K562 (cell line): Measurements from ENCODE around the gene MALAT1. TPM values are rescaled to one million over a fixed set of nuclear protein-coding genes. Genes with fewer than 3 reads are reported as not detected.

Source experiments
- FIP1L1 ChIP-seq: fragments of 200-400 bp; formaldehyde crosslinking; IDR thresholded peaks from 2 replicates; pipeline ENCODE4 v1.6.1; 2018; ENCODE audit warnings: mild to moderate bottlenecking, low read depth, low read length; ENCODE audit not compliant: poor library complexity, severe bottlenecking
- KDM2B ChIP-seq: fragments of 250-450 bp; sonication (Bioruptor Pico); IDR thresholded peaks from 2 replicates; pipeline ENCODE4 v1.8.0; 2021; ENCODE audit warnings: mild to moderate bottlenecking, moderate library complexity
- NONO ChIP-seq, 2 experiments: fragments of 200-400 bp in 1 of 2; fragments of 450-650 bp in 1 of 2; formaldehyde crosslinking in 1 of 2; IDR thresholded peaks; 2 replicates each; pipeline ENCODE4 v1.6.1; 2017; ENCODE audit warnings: low read depth in 2 of 2, mild to moderate bottlenecking in 2 of 2, moderate library complexity in 2 of 2, low read length in 1 of 2
- TEAD2 ChIP-seq: fragments of 450-650 bp; IDR thresholded peaks from 2 replicates; pipeline ENCODE4 v1.6.1; 2016; ENCODE audit warnings: missing genetic modification characterization, control low read depth, missing compliant biosample characterization
- ZBTB17 ChIP-seq: fragments of 450-650 bp; formaldehyde crosslinking; IDR thresholded peaks from 2 replicates; pipeline ENCODE4 v1.4.0; 2020; ENCODE audit warnings: mild to moderate bottlenecking
- ZNF121 ChIP-seq: sonication (generic); formaldehyde crosslinking; conservative IDR thresholded peaks from 2 replicates; pipeline ENCODE4 v1.8.0; 2022; ENCODE audit warnings: missing genetic modification reagents
- ZNF395 ChIP-seq: fragments of 200-800 bp; sonication (Bioruptor generic); IDR thresholded peaks from 2 replicates; pipeline ENCODE4 v1.6.1; 2017; ENCODE audit warnings: missing genetic modification characterization, missing compliant biosample characterization
- ZNF551 ChIP-seq: fragments of 250-450 bp; sonication (Bioruptor Pico); IDR thresholded peaks from 2 replicates; pipeline ENCODE4 v1.5.0; 2021; ENCODE audit warnings: mild to moderate bottlenecking, moderate library complexity
- polyA plus RNA-seq, 8 experiments: library from polyadenylated mRNA; depleted of rRNA in 4 of 8; stranded (reverse) in 5 of 8; unstranded in 3 of 8; fragments of >200 nt; fragmentation: Nextera tagmentation in 2 of 8; fragmentation: Illumina TruSeq in 1 of 8; extraction: Ambion mirVana in 2 of 8; extraction: Trizol in 1 of 8; gene quantifications; 2 replicates each; pipeline versions ENCODE4 v1.2.1 to v1.2.3, GENCODE V29; 2011 to 2014; ENCODE audit warnings: inconsistent platforms in 1 of 8, missing spikeins in 1 of 8
- total RNA-seq, 7 experiments: library from RNA; depleted of rRNA in 6 of 7; stranded (reverse); fragments of >200 nt in 6 of 7; fragmentation: Illumina TruSeq in 2 of 7; extraction: Trizol in 2 of 7; gene quantifications; 2 replicates each; pipeline versions ENCODE4 v1.2.1 to v1.2.3, GENCODE V29; 2011 to 2021; ENCODE audit warnings: low replicate concordance in 1 of 7
- TF ChIP-seq, protein P1 (sequence below): fragments of 150-350 bp; IDR thresholded peaks from 2 replicates; pipeline ENCODE4 v1.6.1; 2014; ENCODE audit warnings: low read depth, mild to moderate bottlenecking, low read length, borderline replicate concordance
- TF ChIP-seq, protein P2 (sequence below): fragments of 450-650 bp; IDR thresholded peaks from 2 replicates; pipeline ENCODE4 v1.6.1; 2018; ENCODE audit not compliant: partially characterized antibody

MALAT1 gene
- total and polyA plus RNA-seq, 9 of the 15 experiments (the other 6 are each of a cell fraction or from before 2014, with no cell fraction given), result 363 to 8,715 (median 2,351) TPM

DNA sequence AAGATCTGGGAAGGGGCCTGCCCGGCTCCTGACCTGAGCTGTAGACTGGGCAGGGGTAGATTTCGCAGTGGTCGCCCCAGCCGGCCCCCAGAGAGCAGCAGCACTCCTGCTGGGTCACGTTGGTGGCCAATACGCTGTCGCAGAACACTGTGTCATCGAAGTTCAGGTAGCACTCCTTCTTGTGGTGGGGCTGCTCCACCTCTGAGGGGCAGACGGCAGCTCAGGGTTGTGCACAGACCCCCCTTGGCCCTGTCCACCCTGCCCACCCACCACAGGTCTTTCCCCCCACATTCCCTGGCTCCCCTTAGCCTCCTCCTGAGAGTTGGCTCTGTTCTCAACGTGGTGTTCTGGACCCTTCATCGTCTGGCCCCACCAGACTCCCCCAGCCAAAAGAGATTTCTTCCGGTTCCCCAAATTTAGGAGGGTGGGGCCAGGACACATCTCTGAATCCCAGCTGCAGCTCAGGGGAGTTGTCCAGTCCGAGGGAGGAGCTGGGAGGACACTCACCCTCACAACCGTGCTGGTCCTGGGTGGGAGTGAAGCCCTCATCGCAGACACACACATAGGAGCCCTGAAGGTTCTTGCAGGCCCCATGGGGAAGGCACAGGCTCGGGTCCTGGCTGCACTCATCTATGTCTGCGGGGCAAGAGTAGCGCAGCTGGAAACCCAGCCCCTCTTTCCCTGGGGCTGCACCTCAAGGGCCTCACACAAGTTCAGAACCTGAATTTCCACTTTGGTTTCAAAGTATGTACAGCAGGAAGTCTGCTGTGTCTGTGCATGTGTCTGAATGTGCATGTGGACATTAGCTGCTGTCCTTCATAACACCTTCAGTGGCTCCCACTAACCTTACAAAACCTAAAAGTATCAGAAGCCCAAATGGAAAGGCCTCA lies 42.5 kb downstream of the MALAT1 start (continued):
- TF ChIP-seq TEAD2 (tag) (no peak), ZNF121 (CRISPR knock-in tag) (no peak), ZNF395 (CRISPR knock-in tag) (no peak), ZNF551 (CRISPR knock-in tag) (no peak), NONO (IDR thresholded peaks at IDR 0.05; ENCODE audit: low read depth in 2 of 2, low read length in 1 of 2) (peak in 1 of 2 experiments; percentile 53; a peak in 1 of 4 replicates), KDM2B (CRISPR knock-in tag) (no peak), ZBTB17 (CRISPR knock-in tag) (0 out of 2 replicates have a peak, but pooled peaks have one; percentile 2), FIP1L1 (no peak)
- TF ChIP-seq, protein P1, sequence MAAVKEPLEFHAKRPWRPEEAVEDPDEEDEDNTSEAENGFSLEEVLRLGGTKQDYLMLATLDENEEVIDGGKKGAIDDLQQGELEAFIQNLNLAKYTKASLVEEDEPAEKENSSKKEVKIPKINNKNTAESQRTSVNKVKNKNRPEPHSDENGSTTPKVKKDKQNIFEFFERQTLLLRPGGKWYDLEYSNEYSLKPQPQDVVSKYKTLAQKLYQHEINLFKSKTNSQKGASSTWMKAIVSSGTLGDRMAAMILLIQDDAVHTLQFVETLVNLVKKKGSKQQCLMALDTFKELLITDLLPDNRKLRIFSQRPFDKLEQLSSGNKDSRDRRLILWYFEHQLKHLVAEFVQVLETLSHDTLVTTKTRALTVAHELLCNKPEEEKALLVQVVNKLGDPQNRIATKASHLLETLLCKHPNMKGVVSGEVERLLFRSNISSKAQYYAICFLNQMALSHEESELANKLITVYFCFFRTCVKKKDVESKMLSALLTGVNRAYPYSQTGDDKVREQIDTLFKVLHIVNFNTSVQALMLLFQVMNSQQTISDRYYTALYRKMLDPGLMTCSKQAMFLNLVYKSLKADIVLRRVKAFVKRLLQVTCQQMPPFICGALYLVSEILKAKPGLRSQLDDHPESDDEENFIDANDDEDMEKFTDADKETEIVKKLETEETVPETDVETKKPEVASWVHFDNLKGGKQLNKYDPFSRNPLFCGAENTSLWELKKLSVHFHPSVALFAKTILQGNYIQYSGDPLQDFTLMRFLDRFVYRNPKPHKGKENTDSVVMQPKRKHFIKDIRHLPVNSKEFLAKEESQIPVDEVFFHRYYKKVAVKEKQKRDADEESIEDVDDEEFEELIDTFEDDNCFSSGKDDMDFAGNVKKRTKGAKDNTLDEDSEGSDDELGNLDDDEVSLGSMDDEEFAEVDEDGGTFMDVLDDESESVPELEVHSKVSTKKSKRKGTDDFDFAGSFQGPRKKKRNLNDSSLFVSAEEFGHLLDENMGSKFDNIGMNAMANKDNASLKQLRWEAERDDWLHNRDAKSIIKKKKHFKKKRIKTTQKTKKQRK, result no peak
- TF ChIP-seq, protein P2, sequence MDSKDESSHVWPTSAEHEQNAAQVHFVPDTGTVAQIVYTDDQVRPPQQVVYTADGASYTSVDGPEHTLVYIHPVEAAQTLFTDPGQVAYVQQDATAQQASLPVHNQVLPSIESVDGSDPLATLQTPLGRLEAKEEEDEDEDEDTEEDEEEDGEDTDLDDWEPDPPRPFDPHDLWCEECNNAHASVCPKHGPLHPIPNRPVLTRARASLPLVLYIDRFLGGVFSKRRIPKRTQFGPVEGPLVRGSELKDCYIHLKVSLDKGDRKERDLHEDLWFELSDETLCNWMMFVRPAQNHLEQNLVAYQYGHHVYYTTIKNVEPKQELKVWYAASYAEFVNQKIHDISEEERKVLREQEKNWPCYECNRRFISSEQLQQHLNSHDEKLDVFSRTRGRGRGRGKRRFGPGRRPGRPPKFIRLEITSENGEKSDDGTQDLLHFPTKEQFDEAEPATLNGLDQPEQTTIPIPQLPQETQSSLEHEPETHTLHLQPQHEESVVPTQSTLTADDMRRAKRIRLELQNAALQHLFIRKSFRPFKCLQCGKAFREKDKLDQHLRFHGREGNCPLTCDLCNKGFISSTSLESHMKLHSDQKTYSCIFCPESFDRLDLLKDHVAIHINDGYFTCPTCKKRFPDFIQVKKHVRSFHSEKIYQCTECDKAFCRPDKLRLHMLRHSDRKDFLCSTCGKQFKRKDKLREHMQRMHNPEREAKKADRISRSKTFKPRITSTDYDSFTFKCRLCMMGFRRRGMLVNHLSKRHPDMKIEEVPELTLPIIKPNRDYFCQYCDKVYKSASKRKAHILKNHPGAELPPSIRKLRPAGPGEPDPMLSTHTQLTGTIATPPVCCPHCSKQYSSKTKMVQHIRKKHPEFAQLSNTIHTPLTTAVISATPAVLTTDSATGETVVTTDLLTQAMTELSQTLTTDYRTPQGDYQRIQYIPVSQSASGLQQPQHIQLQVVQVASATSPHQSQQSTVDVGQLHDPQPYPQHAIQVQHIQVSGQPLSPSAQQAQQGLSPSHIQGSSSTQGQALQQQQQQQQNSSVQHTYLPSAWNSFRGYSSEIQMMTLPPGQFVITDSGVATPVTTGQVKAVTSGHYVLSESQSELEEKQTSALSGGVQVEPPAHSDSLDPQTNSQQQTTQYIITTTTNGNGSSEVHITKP, result peak; percentile 96
